Natural killer cell (primary cell): ENCODE data around the gene SATL1. TPM values are rescaled to one million over a fixed set of nuclear protein-coding genes. Genes with fewer than 3 reads are reported as not detected.

Experiments
- ATAC-seq, 3 donors: fragments of 150-1000 bp in 2 of 3; fragments of 200-7000 bp in 1 of 3; cut with Tn5 transposase; 1 replicate in 1 of 3; 2 replicates in 2 of 3; pipeline ENCODE4 v1.10.0; 2021; ENCODE audit warnings: mild to moderate bottlenecking in 2 of 3, moderate library complexity in 2 of 3
- DNase-seq, 2 donors: peaks; one replicate each; pipeline versions ENCODE4 v3.0.0 to v3.0.0-alpha.2; 2013 to 2021; ENCODE audit warnings: mixed read lengths in 1 of 2
- H3K27ac ChIP-seq: one replicate; pipeline ENCODE4 v1.5.1; 2013; ENCODE audit warnings: mild to moderate bottlenecking, low read length
- H3K27me3 ChIP-seq: one replicate; pipeline ENCODE4 v1.6.1; 2013; ENCODE audit warnings: low read length; ENCODE audit not compliant: control insufficient read depth, insufficient read depth
- H3K36me3 ChIP-seq: one replicate; pipeline ENCODE4 v1.6.1; 2013; ENCODE audit warnings: low read length; ENCODE audit not compliant: control insufficient read depth, insufficient read depth
- H3K4me1 ChIP-seq: one replicate; pipeline ENCODE4 v1.6.1; 2013; ENCODE audit warnings: low read length; ENCODE audit not compliant: control insufficient read depth, insufficient read depth
- H3K4me3 ChIP-seq: one replicate; pipeline ENCODE4 v1.5.1; 2013; ENCODE audit warnings: low read length
- H3K9me3 ChIP-seq: one replicate; pipeline ENCODE4 v1.6.1; 2013; ENCODE audit warnings: low read length; ENCODE audit not compliant: control insufficient read depth, insufficient read depth
- H3K27ac Mint-ChIP-seq, 2 donors: one replicate each; pipeline ENCODE4 v1.8.0; 2022; ENCODE audit warnings: mild to moderate bottlenecking in 2 of 2, mixed read lengths in 2 of 2, moderate library complexity in 1 of 2
- H3K27me3 Mint-ChIP-seq, 2 donors: one replicate each; pipeline ENCODE4 v1.8.0; 2022; ENCODE audit warnings: low read depth in 2 of 2, mixed read lengths in 2 of 2
- H3K36me3 Mint-ChIP-seq: one replicate; pipeline ENCODE4 v1.8.0; 2022; ENCODE audit warnings: mixed read lengths
- H3K4me1 Mint-ChIP-seq, 2 donors: one replicate each; pipeline ENCODE4 v1.8.0; 2022; ENCODE audit warnings: mixed read lengths in 2 of 2
- H3K4me3 Mint-ChIP-seq: one replicate; pipeline ENCODE4 v1.8.0; 2022; ENCODE audit warnings: mild to moderate bottlenecking, moderate library complexity, mixed read lengths
- H3K9me3 Mint-ChIP-seq, 2 donors: one replicate each; pipeline ENCODE4 v1.8.0; 2022; ENCODE audit warnings: mixed read lengths in 2 of 2
- CTCF ChIP-seq: fragments of 200-600 bp; IDR thresholded peaks from one replicate; pipeline ENCODE4 v1.8.0; 2022; ENCODE audit warnings: antibody characterized with exemption
- WGBS: methylation state at CpG from one replicate; pipeline ENCODE4 v1.1.7; 2013; ENCODE audit warnings: missing lambda C conversion rate; ENCODE audit not compliant: insufficient coverage; 5-methylcytosine and 5-hydroxymethylcytosine counted together
- intact Hi-C: fragments of 100-400 bp; cut with micrococcal nuclease; formaldehyde crosslinking; loops from one replicate; pipeline ENCODE4 v1.14.2; 2022
- total RNA-seq, 4 donors: library from RNA; stranded (reverse); fragments of 120-200 nt in 1 of 4; gene quantifications; one replicate each; pipeline versions ENCODE4 v1.2.3 to v1.2.4, GENCODE V29; 2013 to 2022

Gene SATL1
- total RNA-seq, 3 donors from 2014 or later (not counting 1 experiment from before 2014, with no cell fraction given): 0.10 TPM; not detected in 2

GRCh38 chrX:85159644-85160043 is 83.9 kb downstream of the SATL1 start:
- ATAC-seq (no peak), DNase-seq (no peak)
- Mint-ChIP-seq H3K27ac (no peak overlapping the region), H3K4me1 (no peaks in the 10 kb centered on the region), H3K9me3 (no peaks in the 10 kb centered on the region), H3K4me3 (no peak overlapping the region), H3K36me3 (no peaks in the 10 kb centered on the region), H3K27me3 (no peaks in the 10 kb centered on the region)
- no peaks in the 10 kb centered on the region for H3K9me3 ChIP-seq
- H3K4me1 ChIP-seq: no peaks in the 10 kb centered on the region
- no peaks in the 10 kb centered on the region for H3K36me3 ChIP-seq
- H3K27me3 ChIP-seq: no peaks in the 10 kb centered on the region
- 72% methylated on average over 5 of the region's 5 CpGs for WGBS
- no peak for TF ChIP-seq CTCF
- intact Hi-C loops: no loop called here
- no peak overlapping the region for H3K27ac ChIP-seq
- H3K4me3 ChIP-seq: no peak overlapping the region

- ATAC-seq (no peak), DNase-seq (no peak)
- Histone ChIP-seq H3K4me1 (no peaks in the 10 kb centered on the region), H3K36me3 (no peaks in the 10 kb centered on the region), H3K27ac (no peak overlapping the region), H3K27me3 (no peaks in the 10 kb centered on the region), H3K4me3 (no peak overlapping the region), H3K9me3 (no peaks in the 10 kb centered on the region)
- no peak for TF ChIP-seq CTCF
- intact Hi-C loops: no loop called here
- H3K27ac Mint-ChIP-seq: no peak overlapping the region
- H3K4me1 Mint-ChIP-seq: no peaks in the 10 kb centered on the region
- no peak overlapping the region for H3K4me3 Mint-ChIP-seq
- 80% methylated on average over 1 of the region's 1 CpG for WGBS
- no peaks in the 10 kb centered on the region for H3K36me3 Mint-ChIP-seq
- no peaks in the 10 kb centered on the region for H3K27me3 Mint-ChIP-seq
- no peaks in the 10 kb centered on the region for H3K9me3 Mint-ChIP-seq
Observed at GRCh38 chrX:85140964-85141363, 102.6 kb downstream of the SATL1 start.

GRCh38 chrX:85139422-85139821 is 104.2 kb downstream of the SATL1 start:
- Histone ChIP-seq H3K4me3 (no peak overlapping the region), H3K27me3 (no peaks in the 10 kb centered on the region), H3K36me3 (no peaks in the 10 kb centered on the region), H3K27ac (no peak overlapping the region), H3K9me3 (no peaks in the 10 kb centered on the region), H3K4me1 (no peaks in the 10 kb centered on the region)
- WGBS: no CpG with 5 or more reads among the region's 1 CpG
- no peak overlapping the region for H3K27ac Mint-ChIP-seq
- no peaks in the 10 kb centered on the region for H3K27me3 Mint-ChIP-seq
- H3K4me1 Mint-ChIP-seq: no peaks in the 10 kb centered on the region
- intact Hi-C loops: no loop called here
- DNase-seq (no peak), ATAC-seq (no peak)
- H3K9me3 Mint-ChIP-seq: no peaks in the 10 kb centered on the region
- H3K4me3 Mint-ChIP-seq: no peak overlapping the region
- no peaks in the 10 kb centered on the region for H3K36me3 Mint-ChIP-seq
- TF ChIP-seq CTCF: no peak

- H3K4me1 Mint-ChIP-seq: no peaks in the 10 kb centered on the region
Observed at GRCh38 chrX:85136409-85136808, 107.2 kb downstream of the SATL1 start.

More at GRCh38 chrX:85136409-85136808, 107.2 kb downstream of the SATL1 start:
- no peaks in the 10 kb centered on the region for H3K27me3 ChIP-seq
- ATAC-seq: no peak
- H3K9me3 ChIP-seq: no peaks in the 10 kb centered on the region
- no peak overlapping the region for H3K4me3 ChIP-seq
- no peak for DNase-seq
- Mint-ChIP-seq H3K36me3 (no peaks in the 10 kb centered on the region), H3K27ac (no peak overlapping the region), H3K9me3 (peaks cover 0 to 3% of the 10 kb centered on the region in 2 donors), H3K4me3 (no peak overlapping the region), H3K27me3 (no peaks in the 10 kb centered on the region)
- no peak for TF ChIP-seq CTCF
- intact Hi-C loops: no loop called here
- no peak overlapping the region for H3K27ac ChIP-seq
- no peaks in the 10 kb centered on the region for H3K4me1 ChIP-seq
- no peaks in the 10 kb centered on the region for H3K36me3 ChIP-seq
